ENCODE measurements around the gene CALR3. TPM values are rescaled to one million over a fixed set of nuclear protein-coding genes. Genes with fewer than 3 reads are reported as not detected.
A peak's percentile ranks its signal among the peaks of the same experiment; 100 is the strongest.
"Not testable (repeated sequence)": the region's sequence is repeated elsewhere in the genome, so short reads cannot be mapped to it uniquely, and the experiment has no call there.

Gene CALR3
- polyA plus RNA-seq, 1 donor from 2014 or later: not detected

DNA sequence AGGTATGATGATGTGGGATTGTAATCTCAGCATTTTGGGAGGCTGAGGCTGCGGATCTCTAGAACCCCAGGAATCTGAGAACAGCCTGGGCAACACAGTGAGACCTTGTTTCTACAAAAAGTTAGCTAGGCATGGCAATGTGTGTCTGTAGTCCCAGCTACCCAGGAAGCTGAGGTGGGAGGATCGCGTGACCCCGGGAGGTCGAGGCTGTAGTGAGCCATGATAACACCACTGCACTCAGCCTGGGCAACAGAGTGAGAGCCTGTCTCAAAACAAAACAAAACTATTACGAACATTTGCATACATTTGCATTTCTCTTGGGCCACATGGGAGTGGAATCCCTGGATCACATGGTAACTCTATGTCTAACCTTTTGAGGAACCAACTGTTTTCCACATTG lies 1.9 kb upstream of the CALR3 start:
- peaks cover 17% of the 10 kb centered on the region for H3K79me2 ChIP-seq (replicated peaks; ENCODE audit: insufficient read depth, low read length)
- H2AFZ ChIP-seq (ENCODE audit: low read depth, low read length): no peak overlapping the region
- TF ChIP-seq POLR2AphosphoS5 (IDR thresholded peaks at IDR 0.05): no peak
- H3K4me2 ChIP-seq (ENCODE audit: low read length): no peak overlapping the region
- no peak overlapping the region for H3K27ac ChIP-seq (ENCODE audit: low read length)
- H4K20me1 ChIP-seq (ENCODE audit: insufficient read depth): no peaks in the 10 kb centered on the region
- no peak overlapping the region for H3K9ac ChIP-seq (ENCODE audit: low read length)
- H3K4me3 ChIP-seq (ENCODE audit: low read length): peak overlapping the region; percentile 76
- no peaks in the 10 kb centered on the region for H3K27me3 ChIP-seq (ENCODE audit: insufficient read depth, low read depth, low read length)
- no peaks in the 10 kb centered on the region for H3F3A ChIP-seq (ENCODE audit: insufficient read depth, low read length, poor library complexity, severe bottlenecking)
- no peaks in the 10 kb centered on the region for H3K36me3 ChIP-seq (ENCODE audit: insufficient read depth, low read length)
- no peaks in the 10 kb centered on the region for H3K9me3 ChIP-seq (ENCODE audit: low read length)
- no peaks in the 10 kb centered on the region for H3K9me2 ChIP-seq (ENCODE audit: insufficient read depth, low read length)

GRCh38 chr19:16497042-16497441 lies 1.1 kb upstream of the CALR3 start:
- peak overlapping the region; percentile 68 for H3K4me2 ChIP-seq (ENCODE audit: low read length)
- peaks cover 17% of the 10 kb centered on the region for H3K79me2 ChIP-seq (replicated peaks; ENCODE audit: insufficient read depth, low read length)
- no peaks in the 10 kb centered on the region for H3K36me3 ChIP-seq (ENCODE audit: insufficient read depth, low read length)
- no peaks in the 10 kb centered on the region for H3K9me3 ChIP-seq (ENCODE audit: low read length)
- TF ChIP-seq TAF1 (IDR thresholded peaks at IDR 0.05; ENCODE audit: low read depth) (no peak), CTCF (IDR thresholded peaks at IDR 0.05; ENCODE audit: poor library complexity, severe bottlenecking) (no peak), POLR2AphosphoS5 (IDR thresholded peaks at IDR 0.05) (no peak), MXI1 (conservative IDR thresholded peaks at IDR 0.05; ENCODE audit: poor library complexity, severe bottlenecking) (no peak), EZH2 (IDR thresholded peaks at IDR 0.05; ENCODE audit: borderline replicate concordance, insufficient read depth, low read length, poor library complexity, severe bottlenecking) (no peak), EP300 (conservative IDR thresholded peaks at IDR 0.05; ENCODE audit: poor library complexity, severe bottlenecking) (no peak), RAD21 (conservative IDR thresholded peaks at IDR 0.05) (no peak), SMC3 (conservative IDR thresholded peaks at IDR 0.05; ENCODE audit: poor library complexity) (no peak)
- TF ChIP-seq, protein P1, sequence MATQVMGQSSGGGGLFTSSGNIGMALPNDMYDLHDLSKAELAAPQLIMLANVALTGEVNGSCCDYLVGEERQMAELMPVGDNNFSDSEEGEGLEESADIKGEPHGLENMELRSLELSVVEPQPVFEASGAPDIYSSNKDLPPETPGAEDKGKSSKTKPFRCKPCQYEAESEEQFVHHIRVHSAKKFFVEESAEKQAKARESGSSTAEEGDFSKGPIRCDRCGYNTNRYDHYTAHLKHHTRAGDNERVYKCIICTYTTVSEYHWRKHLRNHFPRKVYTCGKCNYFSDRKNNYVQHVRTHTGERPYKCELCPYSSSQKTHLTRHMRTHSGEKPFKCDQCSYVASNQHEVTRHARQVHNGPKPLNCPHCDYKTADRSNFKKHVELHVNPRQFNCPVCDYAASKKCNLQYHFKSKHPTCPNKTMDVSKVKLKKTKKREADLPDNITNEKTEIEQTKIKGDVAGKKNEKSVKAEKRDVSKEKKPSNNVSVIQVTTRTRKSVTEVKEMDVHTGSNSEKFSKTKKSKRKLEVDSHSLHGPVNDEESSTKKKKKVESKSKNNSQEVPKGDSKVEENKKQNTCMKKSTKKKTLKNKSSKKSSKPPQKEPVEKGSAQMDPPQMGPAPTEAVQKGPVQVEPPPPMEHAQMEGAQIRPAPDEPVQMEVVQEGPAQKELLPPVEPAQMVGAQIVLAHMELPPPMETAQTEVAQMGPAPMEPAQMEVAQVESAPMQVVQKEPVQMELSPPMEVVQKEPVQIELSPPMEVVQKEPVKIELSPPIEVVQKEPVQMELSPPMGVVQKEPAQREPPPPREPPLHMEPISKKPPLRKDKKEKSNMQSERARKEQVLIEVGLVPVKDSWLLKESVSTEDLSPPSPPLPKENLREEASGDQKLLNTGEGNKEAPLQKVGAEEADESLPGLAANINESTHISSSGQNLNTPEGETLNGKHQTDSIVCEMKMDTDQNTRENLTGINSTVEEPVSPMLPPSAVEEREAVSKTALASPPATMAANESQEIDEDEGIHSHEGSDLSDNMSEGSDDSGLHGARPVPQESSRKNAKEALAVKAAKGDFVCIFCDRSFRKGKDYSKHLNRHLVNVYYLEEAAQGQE (IDR thresholded peaks at IDR 0.05; ENCODE audit: borderline replicate concordance): no peak
- H2AFZ ChIP-seq (ENCODE audit: low read depth, low read length): no peak overlapping the region
- no peaks in the 10 kb centered on the region for H3F3A ChIP-seq (ENCODE audit: insufficient read depth, low read length, poor library complexity, severe bottlenecking)
- no peaks in the 10 kb centered on the region for H4K20me1 ChIP-seq (ENCODE audit: insufficient read depth)
- H3K9me2 ChIP-seq (ENCODE audit: insufficient read depth, low read length): no peaks in the 10 kb centered on the region
- H3K27me3 ChIP-seq (ENCODE audit: insufficient read depth, low read depth, low read length): no peaks in the 10 kb centered on the region
- H3K4me3 ChIP-seq (ENCODE audit: low read length): peak overlapping the region; percentile 76
- H3K27ac ChIP-seq (ENCODE audit: low read length): no peak overlapping the region
- peak overlapping the region; percentile 67 for H3K9ac ChIP-seq (ENCODE audit: low read length)

GRCh38 chr19:16496613-16496983 lies 631 bp upstream of the CALR3 start:
- Histone ChIP-seq H4K20me1 (ENCODE audit: insufficient read depth) (no peaks in the 10 kb centered on the region), H3K9me2 (ENCODE audit: insufficient read depth, low read length) (no peaks in the 10 kb centered on the region), H3K4me2 (ENCODE audit: low read length) (peak overlapping the region; percentile 68), H3K4me3 (ENCODE audit: low read length) (peak overlapping the region; percentile 76), H3K27ac (ENCODE audit: low read length) (no peak overlapping the region), H3K9me3 (ENCODE audit: low read length) (no peaks in the 10 kb centered on the region), H3F3A (ENCODE audit: insufficient read depth, low read length, poor library complexity, severe bottlenecking) (no peaks in the 10 kb centered on the region), H2AFZ (ENCODE audit: low read depth, low read length) (peak overlapping the region; percentile 63), H3K36me3 (ENCODE audit: insufficient read depth, low read length) (no peaks in the 10 kb centered on the region), H3K27me3 (ENCODE audit: insufficient read depth, low read depth, low read length) (no peaks in the 10 kb centered on the region), H3K79me2 (replicated peaks; ENCODE audit: insufficient read depth, low read length) (peaks cover 17% of the 10 kb centered on the region), H3K9ac (ENCODE audit: low read length) (peak overlapping the region; percentile 67)
- TF ChIP-seq MXI1 (conservative IDR thresholded peaks at IDR 0.05; ENCODE audit: poor library complexity, severe bottlenecking) (peak; percentile 29), EP300 (conservative IDR thresholded peaks at IDR 0.05; ENCODE audit: poor library complexity, severe bottlenecking) (no peak)

DNA sequence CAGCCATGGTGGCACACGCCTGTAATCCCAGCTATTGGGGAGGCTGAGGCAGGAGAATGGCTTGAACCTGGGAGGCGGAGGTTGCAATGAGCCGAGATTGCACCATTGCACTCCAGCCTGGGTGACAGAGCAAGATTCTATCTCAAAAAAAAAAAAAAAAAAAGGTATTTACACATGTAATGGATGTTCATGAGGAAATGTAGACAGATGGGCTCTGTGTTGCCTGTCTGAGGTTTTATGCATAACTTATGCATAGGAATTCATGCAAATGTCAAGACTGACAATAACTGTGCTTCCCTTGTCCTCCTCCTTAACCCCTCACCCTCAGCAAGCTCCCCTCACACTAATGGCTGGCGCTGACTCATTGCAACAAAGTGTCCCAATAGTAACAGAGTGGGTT lies 9.5 kb downstream of the CALR3 start:
- H3K27me3 ChIP-seq (ENCODE audit: insufficient read depth, low read depth, low read length); H3K79me2 ChIP-seq (replicated peaks; ENCODE audit: insufficient read depth, low read length); H3K9me2 ChIP-seq (ENCODE audit: insufficient read depth, low read length); H3K4me2 ChIP-seq (ENCODE audit: low read length); H3K9ac ChIP-seq (ENCODE audit: low read length); H3K4me3 ChIP-seq (ENCODE audit: low read length); H3K9me3 ChIP-seq (ENCODE audit: low read length); H4K20me1 ChIP-seq (ENCODE audit: insufficient read depth); H2AFZ ChIP-seq (ENCODE audit: low read depth, low read length); H3K36me3 ChIP-seq (ENCODE audit: insufficient read depth, low read length); H3F3A ChIP-seq (ENCODE audit: insufficient read depth, low read length, poor library complexity, severe bottlenecking); H3K27ac ChIP-seq (ENCODE audit: low read length): not testable (repeated sequence)

All from neural cell (in vitro differentiated cells).